ENCODE results near the gene CBARP.
A peak's percentile ranks its signal among the peaks of the same experiment; 100 is the strongest.

CBARP gene

DNA sequence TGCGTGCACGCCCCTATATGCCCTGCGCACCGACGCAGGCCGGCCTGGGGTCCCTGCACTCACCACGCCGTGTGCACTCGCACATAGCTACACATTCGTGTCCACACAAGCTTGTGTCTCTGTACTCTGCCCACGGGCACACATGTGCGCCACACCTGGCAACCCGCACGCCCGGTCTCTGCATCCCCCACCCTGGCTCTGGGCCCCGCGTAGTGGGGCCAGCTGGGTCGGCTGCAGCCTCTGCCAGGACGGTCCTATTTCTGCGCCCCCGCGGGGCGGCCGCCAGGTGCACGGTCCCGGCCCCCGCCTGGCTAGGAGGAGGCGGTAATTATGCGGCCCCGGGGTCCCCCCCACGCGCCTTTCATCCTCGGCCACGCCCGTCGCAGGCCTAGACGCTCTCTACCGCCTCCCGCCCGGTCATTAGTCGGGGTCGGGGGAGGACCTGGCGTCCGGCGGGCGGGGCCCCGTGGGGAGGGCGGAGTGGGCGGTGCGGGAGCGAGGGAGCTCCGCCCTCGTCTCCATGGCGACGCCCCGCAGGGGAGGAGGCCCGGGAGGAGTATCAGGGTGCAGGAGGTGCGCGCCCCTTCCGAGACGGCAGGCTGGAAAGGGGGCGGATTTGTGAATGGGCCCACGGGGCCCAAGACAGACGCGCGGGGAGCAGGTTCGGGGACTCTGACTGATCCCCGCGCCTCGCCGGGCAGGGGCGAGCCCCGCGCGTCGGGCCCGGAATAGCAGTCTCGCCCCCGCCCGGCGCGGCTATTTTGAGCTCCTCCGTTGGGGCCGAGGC lies 28.5 kb upstream of the CBARP start:
- peak; percentile 57 for DNase-seq (ENCODE audit: extremely low read depth, low read depth)
- TF ChIP-seq, protein P1, sequence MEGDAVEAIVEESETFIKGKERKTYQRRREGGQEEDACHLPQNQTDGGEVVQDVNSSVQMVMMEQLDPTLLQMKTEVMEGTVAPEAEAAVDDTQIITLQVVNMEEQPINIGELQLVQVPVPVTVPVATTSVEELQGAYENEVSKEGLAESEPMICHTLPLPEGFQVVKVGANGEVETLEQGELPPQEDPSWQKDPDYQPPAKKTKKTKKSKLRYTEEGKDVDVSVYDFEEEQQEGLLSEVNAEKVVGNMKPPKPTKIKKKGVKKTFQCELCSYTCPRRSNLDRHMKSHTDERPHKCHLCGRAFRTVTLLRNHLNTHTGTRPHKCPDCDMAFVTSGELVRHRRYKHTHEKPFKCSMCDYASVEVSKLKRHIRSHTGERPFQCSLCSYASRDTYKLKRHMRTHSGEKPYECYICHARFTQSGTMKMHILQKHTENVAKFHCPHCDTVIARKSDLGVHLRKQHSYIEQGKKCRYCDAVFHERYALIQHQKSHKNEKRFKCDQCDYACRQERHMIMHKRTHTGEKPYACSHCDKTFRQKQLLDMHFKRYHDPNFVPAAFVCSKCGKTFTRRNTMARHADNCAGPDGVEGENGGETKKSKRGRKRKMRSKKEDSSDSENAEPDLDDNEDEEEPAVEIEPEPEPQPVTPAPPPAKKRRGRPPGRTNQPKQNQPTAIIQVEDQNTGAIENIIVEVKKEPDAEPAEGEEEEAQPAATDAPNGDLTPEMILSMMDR (IDR thresholded peaks at IDR 0.05; ENCODE audit: low read depth, low read length) = no peak

DNA sequence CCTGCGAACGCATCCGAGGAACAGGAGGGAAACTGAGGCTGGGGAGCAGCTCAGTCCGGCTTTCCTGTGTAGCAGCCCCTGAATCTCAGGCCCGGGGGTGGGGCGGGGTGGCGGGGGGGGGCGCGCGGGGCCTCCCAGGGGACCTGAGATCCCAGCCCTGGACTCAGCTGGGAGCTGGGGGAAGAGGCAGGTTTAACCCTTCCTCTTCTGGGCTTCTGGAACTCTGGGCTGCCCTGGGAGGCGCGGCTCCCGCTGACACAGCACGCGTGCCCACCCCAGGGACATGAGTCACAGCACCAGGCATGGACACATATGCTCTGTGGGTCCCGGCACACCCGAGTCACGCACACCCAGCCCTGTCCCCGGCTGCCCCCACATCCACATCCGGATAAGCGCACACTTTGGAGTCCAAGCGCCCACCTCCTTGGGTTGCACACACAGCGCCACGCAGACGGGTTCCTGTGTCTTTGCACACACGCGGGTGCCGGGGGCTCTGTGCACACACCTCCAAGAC lies 27.9 kb upstream of the CBARP start:
- TF ChIP-seq, protein P1 (IDR thresholded peaks at IDR 0.05; ENCODE audit: low read depth, low read length) = no peak
- DNase-seq (ENCODE audit: extremely low read depth, low read depth) = no peak

DNA sequence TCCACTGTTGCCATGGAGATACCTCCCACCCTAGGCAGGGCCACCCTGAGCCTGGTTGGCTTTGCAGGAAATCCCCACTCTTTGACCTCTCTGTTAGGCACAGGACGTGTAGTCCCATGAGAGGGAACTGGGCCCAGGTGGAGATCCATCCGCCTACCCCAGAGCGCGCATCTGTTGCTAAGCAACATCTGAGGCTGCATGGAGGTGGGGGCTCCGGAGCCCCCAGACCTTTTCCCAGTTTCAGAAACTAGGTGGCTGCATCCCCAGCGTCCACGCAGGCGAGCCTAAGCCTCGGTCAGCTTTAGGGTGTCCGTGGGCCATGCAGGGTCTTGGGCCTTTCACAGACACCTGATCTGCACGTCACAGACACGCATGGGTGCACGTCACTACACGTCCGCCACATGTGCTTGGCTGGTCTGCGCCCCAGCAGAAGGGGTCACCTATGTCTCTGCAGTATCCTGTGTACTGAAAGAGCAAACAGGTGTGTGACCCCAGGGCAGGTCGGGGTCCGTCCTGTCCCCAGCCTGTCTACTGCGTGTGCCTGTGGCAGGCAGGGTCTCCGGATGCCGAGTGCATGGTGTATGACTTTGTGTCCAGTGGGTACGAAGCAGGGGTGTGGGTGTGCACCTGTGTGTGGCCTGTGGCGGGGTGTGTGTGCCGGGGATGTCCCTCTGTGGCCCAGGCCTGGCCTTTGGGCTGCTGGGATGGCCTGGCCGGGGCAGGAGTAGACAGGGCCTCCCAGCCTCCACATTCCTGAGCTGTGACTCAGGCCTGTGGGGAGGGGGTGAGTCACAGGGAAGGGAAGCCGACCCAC lies 27.2 kb upstream of the CBARP start:
- no peak for DNase-seq (ENCODE audit: extremely low read depth, low read depth)
- TF ChIP-seq, protein P1 (IDR thresholded peaks at IDR 0.05; ENCODE audit: low read depth, low read length) = no peak

DNA sequence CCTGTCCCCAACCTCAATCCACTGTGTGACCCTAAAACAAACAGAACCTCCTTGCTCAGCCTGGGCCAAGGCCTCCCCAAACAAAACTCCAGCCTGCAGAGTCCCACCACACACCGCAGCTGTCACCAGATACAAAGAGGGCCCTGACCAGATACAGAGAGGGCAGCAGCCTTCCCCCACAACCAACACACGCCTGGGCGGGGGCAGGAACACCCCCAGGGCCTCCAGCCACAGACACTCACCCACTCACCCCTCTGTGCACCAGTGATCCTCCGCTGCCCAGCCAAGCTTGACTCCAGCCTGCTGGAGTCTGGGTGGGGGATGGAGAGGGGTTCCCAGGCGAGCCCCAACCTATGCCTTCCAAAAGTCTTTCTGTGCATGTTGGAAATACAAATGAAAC lies 25.4 kb upstream of the CBARP start:
- TF ChIP-seq, protein P1 (IDR thresholded peaks at IDR 0.05; ENCODE audit: low read depth, low read length) = no peak
- no peak for DNase-seq (ENCODE audit: extremely low read depth, low read depth)

DNA sequence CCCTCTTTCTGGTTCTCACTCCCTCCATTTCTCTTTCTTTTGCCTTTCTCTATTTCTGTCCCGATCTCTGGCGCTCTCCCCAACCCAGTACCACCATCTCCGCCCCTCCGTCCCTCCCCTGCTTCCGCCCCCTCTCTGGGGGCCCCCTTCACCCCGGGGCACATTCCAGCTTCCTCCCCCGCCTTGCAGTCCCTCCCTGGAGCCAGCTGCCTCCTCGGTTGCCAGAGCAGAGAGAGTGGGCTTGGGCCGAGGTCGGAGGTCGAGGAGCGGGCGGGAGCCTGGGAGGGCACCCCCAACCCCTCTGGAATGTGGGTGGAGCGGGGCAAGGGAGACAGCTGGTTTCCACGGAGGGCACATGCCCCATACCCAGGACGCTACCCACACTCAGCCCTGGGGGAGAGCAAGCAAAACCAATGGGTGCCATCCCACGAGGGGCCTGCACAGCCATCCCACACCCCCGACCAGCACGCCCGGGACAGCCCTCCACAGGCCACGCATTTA lies 24.9 kb upstream of the CBARP start:
- TF ChIP-seq, protein P1 (IDR thresholded peaks at IDR 0.05; ENCODE audit: low read depth, low read length) = no peak
- DNase-seq (ENCODE audit: extremely low read depth, low read depth) = no peak

DNA sequence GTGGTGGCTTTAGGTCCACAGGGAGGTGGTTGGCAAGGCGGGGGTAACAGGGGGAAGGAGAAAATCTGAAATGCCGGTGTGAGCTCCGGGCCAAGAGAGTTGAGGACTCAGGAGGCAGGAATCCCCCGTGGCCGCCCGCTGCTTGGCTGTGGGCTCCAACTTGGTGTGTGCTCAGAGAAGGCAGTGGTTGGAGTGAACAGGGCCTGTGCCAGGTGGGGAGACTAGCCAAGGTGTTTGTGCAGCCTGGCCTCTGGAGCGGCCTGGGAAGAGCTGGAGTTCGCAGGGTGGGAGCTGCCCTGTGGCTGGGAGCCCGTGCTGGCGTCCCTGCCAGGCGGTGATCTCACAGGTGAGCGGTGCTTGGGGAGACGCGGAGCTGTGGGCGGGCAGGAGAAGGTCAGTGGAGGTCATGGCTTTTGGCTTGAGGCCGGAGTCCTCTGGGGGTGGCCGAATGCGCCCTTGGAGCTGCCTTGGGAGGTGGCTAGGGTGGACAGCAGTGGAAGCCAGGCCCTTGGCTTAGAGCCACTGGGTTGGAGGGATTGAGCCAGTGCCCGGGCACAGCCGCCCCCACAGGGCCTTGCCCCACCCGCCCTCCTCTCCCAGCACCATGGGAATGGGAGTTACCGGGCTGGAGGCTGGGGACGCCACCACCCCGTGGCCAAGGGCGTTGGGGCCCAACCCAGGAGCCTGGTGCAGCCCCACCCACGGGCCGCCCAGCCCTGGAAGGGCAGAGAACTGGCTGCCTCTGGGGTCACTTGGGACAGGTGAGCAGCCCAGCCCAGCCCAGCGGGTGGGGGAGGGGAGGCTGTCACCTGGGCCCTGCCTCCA lies 24.2 kb upstream of the CBARP start:
- TF ChIP-seq, protein P1 (IDR thresholded peaks at IDR 0.05; ENCODE audit: low read depth, low read length) = no peak
- DNase-seq (ENCODE audit: extremely low read depth, low read depth) = no peak
